NT2/D1 (cell line): ENCODE measurements around the gene RYR2.

ENCODE experiments used
- SUZ12 ChIP-seq: IDR thresholded peaks from 2 replicates; pipeline ENCODE4 v1.6.1; 2011; ENCODE audit not compliant: insufficient read length, insufficient read depth; ENCODE audit errors: extremely low read depth
- YY1 ChIP-seq: IDR thresholded peaks from 2 replicates; pipeline ENCODE4 v1.6.1; 2011; ENCODE audit not compliant: insufficient read length, insufficient read depth
- ZNF274 ChIP-seq: IDR thresholded peaks from 2 replicates; pipeline ENCODE4 v1.6.1; 2011; ENCODE audit warnings: mild to moderate bottlenecking, low read depth, low read length

- TF ChIP-seq ZNF274, result no peak
- no peak for TF ChIP-seq YY1
- no peak for TF ChIP-seq SUZ12
Measured at GRCh38 chr1:237779356-237779755, 737.4 kb downstream of the RYR2 start.
